SK-N-SH treated with all-trans-retinoic acid at 6 μM for 48 hours (cell line): ENCODE measurements around the gene TMEM200A.

ENCODE experiments used
- ARNTL ChIP-seq: fragments of 450-650 bp; formaldehyde crosslinking; IDR thresholded peaks from 2 replicates; pipeline ENCODE4 v1.5.0; 2020; ENCODE audit warnings: low read depth, mild to moderate bottlenecking, moderate library complexity, borderline replicate concordance
- BACH2 ChIP-seq: fragments of 250-450 bp; sonication (Bioruptor Pico); IDR thresholded peaks from 2 replicates; pipeline ENCODE4 v1.9.0; 2021; ENCODE audit warnings: mild to moderate bottlenecking, borderline replicate concordance
- PATZ1 ChIP-seq: fragments of 250-450 bp; sonication (Bioruptor Pico); IDR thresholded peaks from 2 replicates; pipeline ENCODE4 v1.8.0; 2020; ENCODE audit warnings: mild to moderate bottlenecking, moderate library complexity, borderline replicate concordance
- POU6F1 ChIP-seq: fragments of 250-450 bp; sonication (Bioruptor Pico); IDR thresholded peaks from 2 replicates; pipeline ENCODE4 v1.8.0; 2021; ENCODE audit warnings: low read depth, mild to moderate bottlenecking, moderate library complexity, borderline replicate concordance
- ZFP3 ChIP-seq: fragments of 250-450 bp; sonication (Bioruptor Pico); IDR thresholded peaks from 2 replicates; pipeline ENCODE4 v1.5.0; 2020; ENCODE audit warnings: mild to moderate bottlenecking, moderate library complexity
- TF ChIP-seq, protein P1 (sequence below): fragments of 250-450 bp; sonication (Bioruptor Pico); IDR thresholded peaks from 2 replicates; pipeline ENCODE4 v1.5.1; 2020; ENCODE audit warnings: low read depth, mild to moderate bottlenecking, moderate library complexity

GRCh38 chr6:130368576-130368975 lies 2.8 kb downstream of the TMEM200A start:
- TF ChIP-seq, protein P1, sequence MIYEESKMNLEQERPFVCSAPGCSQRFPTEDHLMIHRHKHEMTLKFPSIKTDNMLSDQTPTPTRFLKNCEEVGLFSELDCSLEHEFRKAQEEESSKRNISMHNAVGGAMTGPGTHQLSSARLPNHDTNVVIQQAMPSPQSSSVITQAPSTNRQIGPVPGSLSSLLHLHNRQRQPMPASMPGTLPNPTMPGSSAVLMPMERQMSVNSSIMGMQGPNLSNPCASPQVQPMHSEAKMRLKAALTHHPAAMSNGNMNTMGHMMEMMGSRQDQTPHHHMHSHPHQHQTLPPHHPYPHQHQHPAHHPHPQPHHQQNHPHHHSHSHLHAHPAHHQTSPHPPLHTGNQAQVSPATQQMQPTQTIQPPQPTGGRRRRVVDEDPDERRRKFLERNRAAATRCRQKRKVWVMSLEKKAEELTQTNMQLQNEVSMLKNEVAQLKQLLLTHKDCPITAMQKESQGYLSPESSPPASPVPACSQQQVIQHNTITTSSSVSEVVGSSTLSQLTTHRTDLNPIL = no peak
- TF ChIP-seq ZFP3 (CRISPR knock-in tag) = no peak
- TF ChIP-seq PATZ1 (CRISPR knock-in tag) = no peak
- no peak for TF ChIP-seq ARNTL (CRISPR knock-in tag)
- no peak for TF ChIP-seq POU6F1 (CRISPR knock-in tag)
- TF ChIP-seq BACH2 = no peak
